Left lung (tissue), 10 donors: ENCODE results near the gene KRTAP5-3. TPM values are rescaled to one million over a fixed set of nuclear protein-coding genes. Genes with fewer than 3 reads are reported as not detected.

Source experiments
- ATAC-seq: fragments of 200-7000 bp; cut with Tn5 transposase; one replicate; pipeline ENCODE4 v1.9.1; 2020; ENCODE audit warnings: moderate library complexity
- DNase-seq, 4 donors: peaks; one replicate each; pipeline ENCODE4 v3.0.0-alpha.2; 2013 to 2020
- H3K27ac ChIP-seq, 2 donors: fragments of 200-600 bp; sonication (generic) in 1 of 2; one replicate each; pipeline versions ENCODE4 v1.5.0 to v1.8.0; 2020 to 2021
- H3K27me3 ChIP-seq, 2 donors: fragments of 200-600 bp; sonication (generic) in 1 of 2; one replicate each; pipeline versions ENCODE4 v1.5.0 to v1.8.0; 2020 to 2021
- H3K36me3 ChIP-seq, 2 donors: fragments of 200-600 bp; sonication (generic) in 1 of 2; one replicate each; pipeline versions ENCODE4 v1.5.0 to v1.8.0; 2020 to 2021
- H3K4me1 ChIP-seq, 2 donors: fragments of 200-600 bp; one replicate each; pipeline ENCODE4 v1.8.0; 2021
- H3K4me3 ChIP-seq, 2 donors: fragments of 200-600 bp; sonication (generic) in 1 of 2; one replicate each; pipeline versions ENCODE4 v1.5.0 to v1.8.0; 2020 to 2021; ENCODE audit warnings: mild to moderate bottlenecking in 1 of 2
- H3K9me3 ChIP-seq, 2 donors: fragments of 200-600 bp; sonication (generic) in 1 of 2; one replicate each; pipeline versions ENCODE4 v1.5.0 to v1.8.0; 2020 to 2021
- intact Hi-C, 2 donors: fragments of 100-400 bp; cut with DNase I; formaldehyde crosslinking; loops; one replicate each; pipeline versions ENCODE4 v1.11.2 to v1.14.2; 2022
- polyA plus RNA-seq, 6 donors: library from polyadenylated mRNA; unstranded; fragments of 120-200 nt; gene quantifications; one replicate each; pipeline ENCODE4 v1.2.1, GENCODE V29; 2013; ENCODE audit not compliant: insufficient read length in 6 of 6
- total RNA-seq, 2 donors: library from RNA; stranded (reverse); fragmentation: NEBNext Ultra II Directional; extraction: Animal tissue kit (Norgen Biotek cat#: 25700); gene quantifications; one replicate each; pipeline ENCODE4 v1.2.1, GENCODE V29; 2021
- TF ChIP-seq, protein P1 (sequence below), 2 donors: fragments of 200-600 bp; sonication (generic) in 1 of 2; IDR thresholded peaks; one replicate each; pipeline versions ENCODE4 v1.5.0 to v1.8.0; 2021; ENCODE audit warnings: antibody characterized with exemption in 2 of 2
- donor health status: DM: no; HTN: yes; CAD: no.
- donor health status: DM: no; HTN: no; CAD: no.

The KRTAP5-3 gene
- total and polyA plus RNA-seq, 8 donors = not detected

- DNase-seq (no peak), ATAC-seq (no peak)
- Histone ChIP-seq H3K9me3 (no peaks in the 10 kb centered on the region), H3K27me3 (peaks cover 0 to 28% of the 10 kb centered on the region in 2 donors), H3K27ac (no peak overlapping the region), H3K4me3 (no peak overlapping the region), H3K4me1 (peaks cover 12 to 24% of the 10 kb centered on the region in 2 donors), H3K36me3 (peaks cover 0 to 19% of the 10 kb centered on the region in 2 donors)
- TF ChIP-seq, protein P1, sequence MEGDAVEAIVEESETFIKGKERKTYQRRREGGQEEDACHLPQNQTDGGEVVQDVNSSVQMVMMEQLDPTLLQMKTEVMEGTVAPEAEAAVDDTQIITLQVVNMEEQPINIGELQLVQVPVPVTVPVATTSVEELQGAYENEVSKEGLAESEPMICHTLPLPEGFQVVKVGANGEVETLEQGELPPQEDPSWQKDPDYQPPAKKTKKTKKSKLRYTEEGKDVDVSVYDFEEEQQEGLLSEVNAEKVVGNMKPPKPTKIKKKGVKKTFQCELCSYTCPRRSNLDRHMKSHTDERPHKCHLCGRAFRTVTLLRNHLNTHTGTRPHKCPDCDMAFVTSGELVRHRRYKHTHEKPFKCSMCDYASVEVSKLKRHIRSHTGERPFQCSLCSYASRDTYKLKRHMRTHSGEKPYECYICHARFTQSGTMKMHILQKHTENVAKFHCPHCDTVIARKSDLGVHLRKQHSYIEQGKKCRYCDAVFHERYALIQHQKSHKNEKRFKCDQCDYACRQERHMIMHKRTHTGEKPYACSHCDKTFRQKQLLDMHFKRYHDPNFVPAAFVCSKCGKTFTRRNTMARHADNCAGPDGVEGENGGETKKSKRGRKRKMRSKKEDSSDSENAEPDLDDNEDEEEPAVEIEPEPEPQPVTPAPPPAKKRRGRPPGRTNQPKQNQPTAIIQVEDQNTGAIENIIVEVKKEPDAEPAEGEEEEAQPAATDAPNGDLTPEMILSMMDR (IDR thresholded peaks at IDR 0.05) = no peak
- intact Hi-C loops = no loop called here
Observed at GRCh38 chr11:1562469-1563148, 45.7 kb downstream of the KRTAP5-3 start.

GRCh38 chr11:1561955-1562354, 46.3 kb downstream of the KRTAP5-3 start:
- H3K4me1 ChIP-seq = peaks cover 12 to 26% of the 10 kb centered on the region in 2 donors
- peaks cover 0 to 26% of the 10 kb centered on the region in 2 donors for H3K36me3 ChIP-seq
- ATAC-seq (no peak), DNase-seq (no peak)
- no peaks in the 10 kb centered on the region for H3K9me3 ChIP-seq
- H3K27ac ChIP-seq = no peak overlapping the region
- intact Hi-C loops = no loop called here
- TF ChIP-seq, protein P1 (IDR thresholded peaks at IDR 0.05) = no peak
- no peak overlapping the region for H3K4me3 ChIP-seq
- peaks cover 0 to 35% of the 10 kb centered on the region in 2 donors for H3K27me3 ChIP-seq

DNA sequence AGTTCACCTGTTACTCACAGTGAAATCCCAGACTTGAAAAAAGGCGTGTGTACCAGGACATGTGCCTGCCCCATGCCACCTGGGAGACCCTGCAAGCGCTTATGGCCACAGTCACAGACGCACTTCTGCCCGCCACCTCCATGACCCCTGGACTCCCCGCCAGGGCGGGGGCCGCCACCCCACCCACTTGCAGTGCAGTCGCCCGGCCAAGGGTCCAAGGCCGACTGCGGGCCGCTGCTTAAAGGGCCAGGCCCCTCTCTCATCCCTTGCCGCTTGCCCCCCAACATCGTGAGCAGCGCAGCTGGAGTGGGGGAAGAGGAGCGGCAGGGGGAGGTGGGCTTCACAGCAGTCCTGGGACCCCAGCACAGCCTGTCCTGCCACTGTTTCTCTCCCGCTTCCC, 47.0 kb downstream of the KRTAP5-3 start:
- no peak overlapping the region for H3K4me3 ChIP-seq
- TF ChIP-seq, protein P1 (IDR thresholded peaks at IDR 0.05) = no peak
- DNase-seq = peak in 1 of 4 donors; percentile 81
- no peak for ATAC-seq
- intact Hi-C loops = no loop called here
- peaks cover 0 to 27% of the 10 kb centered on the region in 2 donors for H3K36me3 ChIP-seq
- H3K9me3 ChIP-seq = no peaks in the 10 kb centered on the region
- no peak overlapping the region for H3K27ac ChIP-seq
- H3K4me1 ChIP-seq = peaks cover 12 to 26% of the 10 kb centered on the region in 2 donors
- peaks cover 0 to 39% of the 10 kb centered on the region in 2 donors for H3K27me3 ChIP-seq

GRCh38 chr11:1560649-1561251, 47.5 kb downstream of the KRTAP5-3 start:
- intact Hi-C loops = no loop called here
- TF ChIP-seq, protein P1 (IDR thresholded peaks at IDR 0.05) = no peak
- H3K27me3 ChIP-seq = peaks cover 0 to 44% of the 10 kb centered on the region in 2 donors
- H3K36me3 ChIP-seq = peaks cover 0 to 31% of the 10 kb centered on the region in 2 donors
- H3K9me3 ChIP-seq = no peaks in the 10 kb centered on the region
- DNase-seq = peak in 1 of 4 donors; percentile 31
- no peak overlapping the region for H3K27ac ChIP-seq
- no peak overlapping the region for H3K4me3 ChIP-seq
- ATAC-seq = no peak
- H3K4me1 ChIP-seq = peaks cover 12 to 26% of the 10 kb centered on the region in 2 donors

DNA sequence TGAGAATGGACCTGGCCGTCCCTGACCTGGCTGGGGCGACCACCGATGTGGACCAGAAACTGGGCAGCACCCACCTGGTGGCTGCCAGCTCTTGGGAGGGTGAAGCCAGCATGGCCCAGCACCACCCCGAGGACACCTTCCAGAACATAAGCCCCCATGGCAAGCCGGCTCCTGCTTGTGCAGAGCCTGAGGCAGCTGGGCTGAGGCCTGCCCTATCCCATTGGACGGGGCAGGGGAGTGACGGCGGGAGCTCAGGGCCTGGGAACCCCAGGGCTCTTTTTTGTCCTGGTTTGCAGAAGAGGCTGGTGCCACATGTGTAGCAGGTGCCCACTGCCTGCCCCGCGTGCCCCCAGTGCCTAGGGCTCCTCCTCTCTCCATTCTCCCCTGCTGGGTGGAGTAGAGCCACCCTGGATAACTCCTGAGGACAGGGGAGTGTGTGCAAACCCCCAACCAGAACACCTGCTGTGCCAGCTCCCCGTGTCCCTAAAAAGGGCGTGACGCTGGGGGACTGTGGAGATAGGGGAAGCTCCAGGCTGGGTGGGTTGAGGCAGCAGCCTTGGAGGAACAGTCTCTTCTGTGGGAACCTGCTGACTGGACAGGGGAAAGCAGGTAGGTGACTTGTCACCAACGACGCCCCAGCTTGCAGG, 48.1 kb downstream of the KRTAP5-3 start:
- TF ChIP-seq, protein P1 (IDR thresholded peaks at IDR 0.05) = no peak
- Histone ChIP-seq H3K27ac (peak overlapping the region; percentile 67 to 76), H3K9me3 (no peaks in the 10 kb centered on the region), H3K36me3 (peaks cover 0 to 26% of the 10 kb centered on the region in 2 donors), H3K4me1 (peaks cover 12 to 26% of the 10 kb centered on the region in 2 donors), H3K4me3 (no peak overlapping the region), H3K27me3 (peaks cover 0 to 51% of the 10 kb centered on the region in 2 donors)
- ATAC-seq (no peak), DNase-seq (peak in 1 of 4 donors; percentile 71)
- intact Hi-C loops = no loop called here
